Nephron (organoid): Measurements from ENCODE around the gene HLX.

Source experiments
- H3K27ac Mint-ChIP-seq, 3 experiments: 2 replicates each; pipeline ENCODE4 v1.8.0; 2020; ENCODE audit warnings: mixed read lengths in 3 of 3, mild to moderate bottlenecking in 2 of 3, moderate library complexity in 1 of 3
- H3K27me3 Mint-ChIP-seq: 2 replicates; pipeline ENCODE4 v1.8.0; 2021; ENCODE audit warnings: low read depth, mild to moderate bottlenecking, moderate library complexity, mixed read lengths
- H3K36me3 Mint-ChIP-seq: 2 replicates; pipeline ENCODE4 v1.8.0; 2020; ENCODE audit warnings: low read depth, mixed read lengths
- H3K4me1 Mint-ChIP-seq: 2 replicates; pipeline ENCODE4 v1.8.0; 2020; ENCODE audit warnings: mixed read lengths
- H3K4me3 Mint-ChIP-seq, 3 experiments: 2 replicates each; pipeline ENCODE4 v1.8.0; 2020; ENCODE audit warnings: mild to moderate bottlenecking in 3 of 3, mixed read lengths in 3 of 3, moderate library complexity in 2 of 3
- H3K9me3 Mint-ChIP-seq: 2 replicates; pipeline ENCODE4 v1.8.0; 2020; ENCODE audit warnings: mixed read lengths
- CTCF ChIP-seq, 3 experiments: fragments of 200-600 bp; sonication (generic); IDR thresholded peaks; one replicate each; pipeline ENCODE4 v1.5.0; 2021; ENCODE audit warnings: antibody characterized with exemption in 3 of 3; ENCODE audit not compliant: unreplicated experiment in 3 of 3

Gene HLX

GRCh38 chr1:220921971-220922635 lies 42.9 kb downstream of the HLX start:
- TF ChIP-seq CTCF (IDR thresholded peaks at IDR 0.05; ENCODE audit: unreplicated experiment in 3 of 3): no peak
- Mint-ChIP-seq H3K9me3 (peaks cover 4% of the 10 kb centered on the region), H3K27ac (no peak overlapping the region), H3K36me3 (no peaks in the 10 kb centered on the region), H3K4me1 (peaks cover 5% of the 10 kb centered on the region), H3K27me3 (peaks cover 13% of the 10 kb centered on the region), H3K4me3 (no peak overlapping the region)

- no peak for TF ChIP-seq CTCF (IDR thresholded peaks at IDR 0.05; ENCODE audit: unreplicated experiment in 3 of 3)
- no peak overlapping the region for H3K4me3 Mint-ChIP-seq
- H3K36me3 Mint-ChIP-seq: no peaks in the 10 kb centered on the region
- H3K9me3 Mint-ChIP-seq: peaks cover 4% of the 10 kb centered on the region
- H3K27ac Mint-ChIP-seq: no peak overlapping the region
- peaks cover 5% of the 10 kb centered on the region for H3K4me1 Mint-ChIP-seq
- peaks cover 15% of the 10 kb centered on the region for H3K27me3 Mint-ChIP-seq
Observed at GRCh38 chr1:220922951-220923350, 43.7 kb downstream of the HLX start.

GRCh38 chr1:220924331-220924970 lies 45.2 kb downstream of the HLX start:
- peaks cover 15% of the 10 kb centered on the region for H3K27me3 Mint-ChIP-seq
- H3K27ac Mint-ChIP-seq: no peak overlapping the region
- no peaks in the 10 kb centered on the region for H3K36me3 Mint-ChIP-seq
- peaks cover 5% of the 10 kb centered on the region for H3K4me1 Mint-ChIP-seq
- TF ChIP-seq CTCF (IDR thresholded peaks at IDR 0.05; ENCODE audit: unreplicated experiment in 3 of 3): no peak
- peaks cover 4% of the 10 kb centered on the region for H3K9me3 Mint-ChIP-seq
- H3K4me3 Mint-ChIP-seq: no peak overlapping the region

GRCh38 chr1:220925707-220926106 lies 46.5 kb downstream of the HLX start:
- TF ChIP-seq CTCF (IDR thresholded peaks at IDR 0.05; ENCODE audit: unreplicated experiment in 3 of 3): no peak
- no peaks in the 10 kb centered on the region for H3K36me3 Mint-ChIP-seq
- no peak overlapping the region for H3K4me3 Mint-ChIP-seq

GRCh38 chr1:220926146-220926545 lies 46.9 kb downstream of the HLX start:
- TF ChIP-seq CTCF (IDR thresholded peaks at IDR 0.05; ENCODE audit: unreplicated experiment in 3 of 3): no peak
- peaks cover 4% of the 10 kb centered on the region for H3K9me3 Mint-ChIP-seq
- peaks cover 5% of the 10 kb centered on the region for H3K4me1 Mint-ChIP-seq
- H3K27me3 Mint-ChIP-seq: peaks cover 10% of the 10 kb centered on the region
- H3K36me3 Mint-ChIP-seq: no peaks in the 10 kb centered on the region
- no peak overlapping the region for H3K27ac Mint-ChIP-seq
- H3K4me3 Mint-ChIP-seq: no peak overlapping the region

More at GRCh38 chr1:220925707-220926106, 46.5 kb downstream of the HLX start:
- Mint-ChIP-seq H3K9me3 (peaks cover 4% of the 10 kb centered on the region), H3K4me1 (peaks cover 5% of the 10 kb centered on the region), H3K27me3 (peaks cover 14% of the 10 kb centered on the region), H3K27ac (no peak overlapping the region)

GRCh38 chr1:220927442-220927841 lies 48.2 kb downstream of the HLX start:
- no peaks in the 10 kb centered on the region for H3K36me3 Mint-ChIP-seq
- no peak for TF ChIP-seq CTCF (IDR thresholded peaks at IDR 0.05; ENCODE audit: unreplicated experiment in 3 of 3)
- H3K4me3 Mint-ChIP-seq: no peak overlapping the region
- no peak overlapping the region for H3K27ac Mint-ChIP-seq
- H3K27me3 Mint-ChIP-seq: peaks cover 6% of the 10 kb centered on the region
- peaks cover 5% of the 10 kb centered on the region for H3K4me1 Mint-ChIP-seq
- no peaks in the 10 kb centered on the region for H3K9me3 Mint-ChIP-seq
